ENCODE data around the gene FUT8. TPM values are rescaled to one million over a fixed set of nuclear protein-coding genes. Genes with fewer than 3 reads are reported as not detected.

The FUT8 gene
- total and polyA plus RNA-seq, 2 experiments from 2014 or later: 17.4 to 35.4 TPM

DNA sequence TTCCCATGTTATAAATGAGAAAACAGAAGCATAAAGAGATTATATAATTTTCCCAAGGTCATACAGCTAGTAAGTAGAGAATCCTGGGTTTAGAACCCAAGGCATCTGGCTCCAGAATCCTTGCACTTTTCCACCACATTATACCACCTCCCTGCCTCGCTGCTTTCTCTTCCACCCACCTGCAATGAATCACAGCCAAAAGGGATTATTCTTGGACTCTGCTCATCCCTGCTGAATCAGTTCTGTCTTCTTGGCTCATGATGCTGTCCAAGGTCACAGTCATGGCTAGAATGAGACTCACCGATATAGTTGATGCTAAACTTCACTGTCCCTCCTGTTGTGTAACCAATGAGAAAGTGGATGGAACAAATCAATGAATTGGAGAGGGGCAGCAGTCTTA lies 356.6 kb downstream of the FUT8 start:
- Histone ChIP-seq H3K27ac (no peak overlapping the region), H3K36me3 (no peaks in the 10 kb centered on the region), H3K27me3 (no peaks in the 10 kb centered on the region), H3K9me3 (ENCODE audit: low read depth) (no peaks in the 10 kb centered on the region), H3K4me1 (ENCODE audit: low read depth) (no peaks in the 10 kb centered on the region), H3K4me3 (no peak overlapping the region)
- TF ChIP-seq, protein P1, sequence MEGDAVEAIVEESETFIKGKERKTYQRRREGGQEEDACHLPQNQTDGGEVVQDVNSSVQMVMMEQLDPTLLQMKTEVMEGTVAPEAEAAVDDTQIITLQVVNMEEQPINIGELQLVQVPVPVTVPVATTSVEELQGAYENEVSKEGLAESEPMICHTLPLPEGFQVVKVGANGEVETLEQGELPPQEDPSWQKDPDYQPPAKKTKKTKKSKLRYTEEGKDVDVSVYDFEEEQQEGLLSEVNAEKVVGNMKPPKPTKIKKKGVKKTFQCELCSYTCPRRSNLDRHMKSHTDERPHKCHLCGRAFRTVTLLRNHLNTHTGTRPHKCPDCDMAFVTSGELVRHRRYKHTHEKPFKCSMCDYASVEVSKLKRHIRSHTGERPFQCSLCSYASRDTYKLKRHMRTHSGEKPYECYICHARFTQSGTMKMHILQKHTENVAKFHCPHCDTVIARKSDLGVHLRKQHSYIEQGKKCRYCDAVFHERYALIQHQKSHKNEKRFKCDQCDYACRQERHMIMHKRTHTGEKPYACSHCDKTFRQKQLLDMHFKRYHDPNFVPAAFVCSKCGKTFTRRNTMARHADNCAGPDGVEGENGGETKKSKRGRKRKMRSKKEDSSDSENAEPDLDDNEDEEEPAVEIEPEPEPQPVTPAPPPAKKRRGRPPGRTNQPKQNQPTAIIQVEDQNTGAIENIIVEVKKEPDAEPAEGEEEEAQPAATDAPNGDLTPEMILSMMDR (IDR thresholded peaks at IDR 0.05; ENCODE audit: low read depth, low read length): no peak
- no peak for DNase-seq (ENCODE audit: low read depth in 1 of 2, low spot score in 1 of 2)

DNA sequence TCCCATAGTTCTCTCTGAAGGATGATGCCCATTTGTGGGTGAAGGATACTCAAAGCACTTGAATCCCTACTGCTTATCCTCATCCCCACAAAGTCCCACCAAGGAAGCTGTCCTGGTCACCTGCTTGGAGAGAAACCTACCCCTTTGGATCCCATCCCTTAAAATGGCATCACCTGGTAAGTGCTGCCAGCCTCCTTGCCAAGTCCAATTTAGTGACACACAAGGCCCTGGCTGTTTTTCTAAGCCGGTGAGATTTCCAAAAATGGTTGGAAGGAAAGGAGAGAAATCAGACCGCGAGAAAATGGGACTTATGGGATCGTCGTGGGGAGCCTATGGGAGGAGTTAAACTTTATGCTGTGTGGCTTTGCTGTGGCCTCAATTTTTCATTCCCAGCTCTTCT lies 358.2 kb downstream of the FUT8 start:
- TF ChIP-seq, protein P1 (IDR thresholded peaks at IDR 0.05; ENCODE audit: low read depth, low read length): no peak
- Histone ChIP-seq H3K9me3 (ENCODE audit: low read depth) (no peaks in the 10 kb centered on the region), H3K36me3 (no peaks in the 10 kb centered on the region), H3K27me3 (peaks cover 3% of the 10 kb centered on the region), H3K27ac (no peak overlapping the region), H3K4me3 (no peak overlapping the region), H3K4me1 (ENCODE audit: low read depth) (no peaks in the 10 kb centered on the region)
- DNase-seq (ENCODE audit: low read depth in 1 of 2, low spot score in 1 of 2): no peak

DNA sequence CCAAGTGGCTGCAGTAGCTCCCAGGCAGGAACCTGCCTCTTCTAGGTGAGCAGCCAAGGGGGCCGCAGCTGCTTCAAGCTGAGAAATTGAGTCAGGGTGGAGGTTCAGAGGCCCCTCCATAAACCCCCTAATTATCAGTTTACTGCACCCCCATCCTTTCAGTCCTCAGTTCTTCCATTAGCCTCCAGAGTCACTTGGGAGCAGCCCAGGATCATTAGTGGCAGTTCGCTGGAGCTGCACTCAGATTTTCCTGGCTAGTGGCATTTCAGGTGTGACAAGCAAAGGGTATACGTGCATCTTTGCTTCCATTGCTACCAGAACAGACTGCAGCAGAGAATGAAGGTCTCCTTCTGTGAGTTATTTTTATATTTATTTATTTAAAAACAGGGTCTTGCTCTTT lies 358.7 kb downstream of the FUT8 start:
- H3K27ac ChIP-seq: no peak overlapping the region
- peaks cover 5% of the 10 kb centered on the region for H3K27me3 ChIP-seq
- TF ChIP-seq, protein P1 (IDR thresholded peaks at IDR 0.05; ENCODE audit: low read depth, low read length): no peak
- H3K9me3 ChIP-seq (ENCODE audit: low read depth): no peaks in the 10 kb centered on the region
- H3K4me1 ChIP-seq (ENCODE audit: low read depth): no peaks in the 10 kb centered on the region
- no peak overlapping the region for H3K4me3 ChIP-seq
- DNase-seq (ENCODE audit: low read depth in 1 of 2, low spot score in 1 of 2): no peak
- H3K36me3 ChIP-seq: no peaks in the 10 kb centered on the region

DNA sequence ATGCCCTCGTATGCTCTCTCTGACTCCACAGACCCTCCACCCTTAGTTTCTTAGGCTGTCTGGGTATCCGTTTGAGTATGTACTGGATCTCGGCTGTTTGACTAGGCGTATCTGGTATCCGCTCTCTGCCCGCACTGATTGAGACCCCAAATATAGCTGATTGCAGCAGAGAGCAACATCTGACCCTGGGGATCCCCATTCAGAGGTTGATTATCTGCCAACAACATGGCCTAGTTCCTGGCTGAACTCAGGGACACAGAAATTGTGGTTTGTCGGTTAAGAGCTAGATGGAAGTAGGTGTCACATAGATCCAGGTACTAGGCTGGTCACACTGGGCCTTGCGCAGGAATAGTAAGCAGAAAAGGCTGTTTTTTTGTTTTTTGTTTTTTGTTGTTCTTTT lies 359.9 kb downstream of the FUT8 start:
- DNase-seq (ENCODE audit: low read depth in 1 of 2, low spot score in 1 of 2): no peak
- Histone ChIP-seq H3K4me1 (ENCODE audit: low read depth) (no peaks in the 10 kb centered on the region), H3K27ac (no peak overlapping the region), H3K36me3 (no peaks in the 10 kb centered on the region), H3K9me3 (ENCODE audit: low read depth) (no peaks in the 10 kb centered on the region), H3K27me3 (peaks cover 5% of the 10 kb centered on the region), H3K4me3 (no peak overlapping the region)
- TF ChIP-seq, protein P1 (IDR thresholded peaks at IDR 0.05; ENCODE audit: low read depth, low read length): no peak

DNA sequence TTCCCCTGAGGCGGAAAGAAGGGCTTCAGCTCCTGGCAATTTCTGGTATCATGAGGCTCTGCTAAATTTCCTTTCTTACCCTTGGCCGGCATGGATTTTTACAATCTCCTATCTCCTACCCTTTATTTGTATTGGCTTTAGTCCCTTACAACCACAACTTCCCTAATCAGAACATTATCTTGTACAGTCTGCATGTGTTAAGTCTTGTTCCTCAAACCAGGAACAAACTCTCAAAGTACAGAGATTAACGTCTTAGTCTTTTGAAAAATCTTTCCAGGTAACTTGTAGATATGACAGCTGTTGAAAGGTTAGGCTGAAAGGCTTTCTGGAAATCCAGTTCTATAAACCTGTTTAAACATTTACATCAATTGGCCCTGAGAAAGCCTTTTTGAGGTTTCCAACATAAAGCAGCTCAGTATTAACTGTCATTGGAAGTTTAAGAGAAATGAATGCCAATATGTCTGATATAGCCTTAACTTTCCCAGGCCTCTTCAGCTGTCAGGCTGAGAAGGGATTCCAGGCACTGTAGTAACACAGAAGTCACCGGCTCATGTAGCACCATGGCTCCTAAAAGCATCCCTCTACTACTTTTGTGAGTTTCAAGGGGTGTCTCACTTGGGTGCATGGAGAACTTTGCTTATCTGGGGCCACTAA lies 360.5 kb downstream of the FUT8 start:
- TF ChIP-seq, protein P1 (IDR thresholded peaks at IDR 0.05; ENCODE audit: low read depth, low read length): no peak
- H3K27me3 ChIP-seq: peaks cover 5% of the 10 kb centered on the region
- no peaks in the 10 kb centered on the region for H3K9me3 ChIP-seq (ENCODE audit: low read depth)
- H3K27ac ChIP-seq: no peak overlapping the region
- no peaks in the 10 kb centered on the region for H3K36me3 ChIP-seq
- no peaks in the 10 kb centered on the region for H3K4me1 ChIP-seq (ENCODE audit: low read depth)
- peak in 1 of 2 donors; percentile 47 for DNase-seq (ENCODE audit: low read depth in 1 of 2, low spot score in 1 of 2)
- no peak overlapping the region for H3K4me3 ChIP-seq

Measured in cardiac muscle cell (in vitro differentiated cells and primary cell).